Measurements from ENCODE around the gene ITGA7.
A peak's percentile ranks its signal among the peaks of the same experiment; 100 is the strongest.

- peak in 1 of 5 experiments; percentile 14 for TF ChIP-seq CTCF (IDR thresholded peaks at IDR 0.05)
- TF ChIP-seq EP300 (IDR thresholded peaks at IDR 0.05) = peak in 1 of 2 donors; percentile 27
- no peak for TF ChIP-seq POLR2A (IDR thresholded peaks at IDR 0.05)
These were observed 22.4 kb upstream of the ITGA7 start for GRCh38 chr12:55729819-55730818.

Data from tibial nerve (tissue), 4 donors.